ENCODE data around the gene PRKAG2.

- TF ChIP-seq NCOA2 (CRISPR knock-in tag; IDR thresholded peaks at IDR 0.05) (no peak), ZC3H4 (CRISPR knock-in tag; IDR thresholded peaks at IDR 0.05; ENCODE audit: borderline replicate concordance) (no peak), ZBTB2 (CRISPR knock-in tag; IDR thresholded peaks at IDR 0.05; ENCODE audit: low read depth) (no peak), POLR2AphosphoS5 (IDR thresholded peaks at IDR 0.05; ENCODE audit: low read depth, low read length) (no peak), ELF1 (CRISPR knock-in tag; IDR thresholded peaks at IDR 0.05) (no peak)
- TF ChIP-seq, protein P1, sequence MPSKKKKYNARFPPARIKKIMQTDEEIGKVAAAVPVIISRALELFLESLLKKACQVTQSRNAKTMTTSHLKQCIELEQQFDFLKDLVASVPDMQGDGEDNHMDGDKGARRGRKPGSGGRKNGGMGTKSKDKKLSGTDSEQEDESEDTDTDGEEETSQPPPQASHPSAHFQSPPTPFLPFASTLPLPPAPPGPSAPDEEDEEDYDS (CRISPR knock-in tag; IDR thresholded peaks at IDR 0.05) = no peak
Observed at GRCh38 chr7:151792086-151792485, 84.8 kb downstream of the PRKAG2 start.
